ENCODE data around the gene UBAC2. TPM values are rescaled to one million over a fixed set of nuclear protein-coding genes. Genes with fewer than 3 reads are reported as not detected.

UBAC2 gene
- total RNA-seq, 1 experiment from 2014 or later: 80.3 TPM

DNA sequence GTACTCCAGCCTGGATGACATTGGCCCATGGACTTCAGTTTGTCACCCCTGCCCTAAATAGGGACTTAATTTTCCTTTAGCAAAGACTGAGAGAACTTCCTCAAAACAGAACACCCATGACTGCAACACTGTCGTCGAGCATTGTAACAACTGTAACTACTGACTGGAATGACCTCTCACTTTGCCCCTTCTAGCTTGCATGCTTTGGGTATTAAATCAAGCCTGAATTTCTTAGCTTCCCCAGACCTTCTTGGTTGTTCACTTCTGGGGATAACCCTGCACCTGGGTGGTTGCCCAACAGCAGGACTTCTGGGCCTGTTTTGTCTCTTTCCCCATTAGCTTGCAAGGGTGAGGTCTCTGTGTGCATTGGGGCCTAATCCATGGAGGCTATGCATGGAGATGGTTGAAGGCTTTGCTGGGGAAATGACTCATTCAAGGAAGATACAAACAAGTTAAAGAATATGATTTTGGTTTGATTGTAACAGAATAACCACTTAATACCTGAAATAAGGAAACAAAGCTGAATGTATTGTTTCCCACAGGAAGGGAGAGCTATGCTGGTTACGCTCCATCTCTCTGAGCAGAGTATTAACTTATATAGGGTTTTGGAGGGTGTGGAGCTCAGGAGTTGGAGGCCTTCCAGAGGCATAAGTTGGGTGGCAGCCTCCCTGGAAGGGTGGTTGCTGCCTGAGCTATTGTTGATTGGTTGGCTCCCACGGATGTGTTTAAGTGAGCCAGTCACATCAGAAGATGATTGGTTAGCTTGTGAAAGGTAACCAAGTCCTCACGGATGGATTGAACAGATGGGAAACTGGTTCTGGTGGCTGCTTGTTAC lies 34.7 kb upstream of the UBAC2 start:
- Histone ChIP-seq H2AFZ (no peak overlapping the region), H3K4me2 (no peak overlapping the region), H3K4me1 (replicated peaks; ENCODE audit: insufficient read depth) (no peaks in the 10 kb centered on the region), H3K36me3 (ENCODE audit: low read depth) (no peaks in the 10 kb centered on the region), H3K9me2 (ENCODE audit: insufficient read depth) (no peaks in the 10 kb centered on the region), H3K27me3 (ENCODE audit: insufficient read depth, low read depth) (no peaks in the 10 kb centered on the region), H3K79me2 (ENCODE audit: low read depth) (no peaks in the 10 kb centered on the region), H3F3A (ENCODE audit: insufficient read depth, low read depth) (no peaks in the 10 kb centered on the region; the same call in 1 of the 2 replicates), H3K27ac (no peak overlapping the region), H3K9me3 (ENCODE audit: insufficient read depth, low read depth) (no peaks in the 10 kb centered on the region), H3K4me3 (no peak overlapping the region), H4K20me1 (ENCODE audit: insufficient read depth) (no peaks in the 10 kb centered on the region)
- DNase-seq: no peak
- TF ChIP-seq EZH2 (IDR thresholded peaks at IDR 0.05; ENCODE audit: low read depth): no peak
- TF ChIP-seq, protein P1, sequence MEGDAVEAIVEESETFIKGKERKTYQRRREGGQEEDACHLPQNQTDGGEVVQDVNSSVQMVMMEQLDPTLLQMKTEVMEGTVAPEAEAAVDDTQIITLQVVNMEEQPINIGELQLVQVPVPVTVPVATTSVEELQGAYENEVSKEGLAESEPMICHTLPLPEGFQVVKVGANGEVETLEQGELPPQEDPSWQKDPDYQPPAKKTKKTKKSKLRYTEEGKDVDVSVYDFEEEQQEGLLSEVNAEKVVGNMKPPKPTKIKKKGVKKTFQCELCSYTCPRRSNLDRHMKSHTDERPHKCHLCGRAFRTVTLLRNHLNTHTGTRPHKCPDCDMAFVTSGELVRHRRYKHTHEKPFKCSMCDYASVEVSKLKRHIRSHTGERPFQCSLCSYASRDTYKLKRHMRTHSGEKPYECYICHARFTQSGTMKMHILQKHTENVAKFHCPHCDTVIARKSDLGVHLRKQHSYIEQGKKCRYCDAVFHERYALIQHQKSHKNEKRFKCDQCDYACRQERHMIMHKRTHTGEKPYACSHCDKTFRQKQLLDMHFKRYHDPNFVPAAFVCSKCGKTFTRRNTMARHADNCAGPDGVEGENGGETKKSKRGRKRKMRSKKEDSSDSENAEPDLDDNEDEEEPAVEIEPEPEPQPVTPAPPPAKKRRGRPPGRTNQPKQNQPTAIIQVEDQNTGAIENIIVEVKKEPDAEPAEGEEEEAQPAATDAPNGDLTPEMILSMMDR (conservative IDR thresholded peaks at IDR 0.05): no peak
- intact Hi-C loops (cut with micrococcal nuclease; ENCODE audit: unreplicated experiment): no loop called here
- POLR2A ChIA-PET (ENCODE audit: unreplicated experiment): no interaction called here
- no TSS peak for BruUV-seq (replicated peaks)
- CTCF ChIA-PET: no interaction called here

DNA sequence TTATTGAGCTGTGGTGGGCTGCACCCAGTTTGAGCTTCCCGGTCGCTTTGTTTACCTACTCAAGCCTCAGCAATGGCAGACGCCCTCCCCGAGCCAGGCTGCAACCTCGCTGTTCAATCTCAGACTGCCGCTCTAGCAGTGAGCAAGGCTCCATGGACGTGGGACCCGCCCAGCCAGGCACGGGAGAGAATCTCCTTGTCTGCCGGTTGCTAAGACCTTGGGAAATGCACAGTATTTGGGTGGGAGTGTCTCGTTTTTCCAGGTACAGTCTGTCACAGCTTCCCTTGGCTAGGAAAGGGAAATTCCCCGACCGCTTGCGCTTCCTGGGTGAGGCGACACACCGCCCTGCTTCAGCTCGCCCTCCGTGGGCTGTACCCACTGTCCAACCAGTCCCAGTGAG lies 27.7 kb upstream of the UBAC2 start:
- H3K36me3 ChIP-seq (ENCODE audit: low read depth): no peaks in the 10 kb centered on the region
- no peak overlapping the region for H2AFZ ChIP-seq
- ChIA-PET CTCF (interaction anchor here (0.6 kb wide), 1 partner anchor 93 kb away, joined by 4 read pairs; no protein-coding TSS in a partner anchor), POLR2A (ENCODE audit: unreplicated experiment) (interaction anchor here (0.7 kb wide), 1 partner anchor 203 kb away, joined by 3 read pairs; no protein-coding TSS in a partner anchor)
- H3K9me3 ChIP-seq (ENCODE audit: insufficient read depth, low read depth): no peaks in the 10 kb centered on the region
- no peaks in the 10 kb centered on the region for H3K9me2 ChIP-seq (ENCODE audit: insufficient read depth)
- no peak overlapping the region for H3K4me2 ChIP-seq
- no peak for DNase-seq
- H3F3A ChIP-seq (ENCODE audit: insufficient read depth, low read depth): no peaks in the 10 kb centered on the region
- intact Hi-C loops (cut with micrococcal nuclease; ENCODE audit: unreplicated experiment): no loop called here
- H3K27me3 ChIP-seq (ENCODE audit: insufficient read depth, low read depth): no peaks in the 10 kb centered on the region
- no peak overlapping the region for H3K27ac ChIP-seq
- no peaks in the 10 kb centered on the region for H4K20me1 ChIP-seq (ENCODE audit: insufficient read depth)
- BruUV-seq (replicated peaks): no TSS peak
- peaks cover 8% of the 10 kb centered on the region; the same call in 1 of the 2 replicates for H3K4me1 ChIP-seq (replicated peaks; ENCODE audit: insufficient read depth)
- TF ChIP-seq EZH2 (IDR thresholded peaks at IDR 0.05; ENCODE audit: low read depth): no peak
- TF ChIP-seq, protein P1 (conservative IDR thresholded peaks at IDR 0.05): no peak
- H3K79me2 ChIP-seq (ENCODE audit: low read depth): no peaks in the 10 kb centered on the region
- H3K4me3 ChIP-seq: no peak overlapping the region

DNA sequence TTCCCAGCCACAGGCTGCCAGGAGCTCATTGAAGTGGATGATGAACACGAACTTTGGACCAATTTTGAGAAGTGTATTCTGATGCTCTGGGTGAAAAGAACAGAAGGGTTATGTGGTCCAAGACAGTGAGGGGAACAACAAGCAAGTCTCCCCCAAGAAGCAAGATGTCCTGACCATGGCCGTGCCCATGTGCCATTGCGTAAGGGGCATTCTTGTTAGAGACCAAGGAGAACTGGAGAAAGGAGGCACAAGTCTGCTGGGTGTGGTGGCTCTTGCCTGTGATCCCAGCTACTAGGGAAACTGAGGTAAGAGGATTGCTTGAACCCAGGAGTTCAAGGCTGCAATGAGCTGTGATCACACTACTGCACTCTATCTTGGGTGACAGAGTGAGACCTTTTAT lies 27.0 kb upstream of the UBAC2 start:
- ChIA-PET POLR2A (ENCODE audit: unreplicated experiment) (interaction anchor here (0.7 kb wide), 1 partner anchor 202 kb away, joined by 3 read pairs; no protein-coding TSS in a partner anchor), CTCF (interaction anchor here (0.6 kb wide), 2 partner anchors 50 to 93 kb away, joined by 3 to 4 read pairs; no protein-coding TSS in a partner anchor)
- no peak for DNase-seq
- H3K27me3 ChIP-seq (ENCODE audit: insufficient read depth, low read depth): no peaks in the 10 kb centered on the region
- no peaks in the 10 kb centered on the region for H4K20me1 ChIP-seq (ENCODE audit: insufficient read depth)
- no peaks in the 10 kb centered on the region for H3K9me2 ChIP-seq (ENCODE audit: insufficient read depth)
- H3K4me3 ChIP-seq: no peak overlapping the region
- intact Hi-C loops (cut with micrococcal nuclease; ENCODE audit: unreplicated experiment): no loop called here
- no peak overlapping the region for H3K4me2 ChIP-seq
- BruUV-seq (replicated peaks): no TSS peak
- H3K9me3 ChIP-seq (ENCODE audit: insufficient read depth, low read depth): no peaks in the 10 kb centered on the region
- H3K36me3 ChIP-seq (ENCODE audit: low read depth): no peaks in the 10 kb centered on the region
- no peak overlapping the region for H2AFZ ChIP-seq
- peaks cover 8% of the 10 kb centered on the region; the same call in 1 of the 2 replicates for H3K4me1 ChIP-seq (replicated peaks; ENCODE audit: insufficient read depth)
- TF ChIP-seq, protein P1 (conservative IDR thresholded peaks at IDR 0.05): no peak
- no peak for TF ChIP-seq EZH2 (IDR thresholded peaks at IDR 0.05; ENCODE audit: low read depth)
- no peak overlapping the region for H3K27ac ChIP-seq
- H3F3A ChIP-seq (ENCODE audit: insufficient read depth, low read depth): no peaks in the 10 kb centered on the region
- H3K79me2 ChIP-seq (ENCODE audit: low read depth): no peaks in the 10 kb centered on the region

Measured in PC-9 (cell line).